CD4-positive, alpha-beta T cell treated with Interleukin-17A for 4 hours (primary cell): Measurements from ENCODE around the gene GBF1.

Experiments used
- DNase-seq: peaks from one replicate; pipeline ENCODE4 v3.0.0-alpha.2; 2020; ENCODE audit warnings: mixed read lengths

Gene GBF1

GRCh38 chr10:102309236-102309635 lies 63.9 kb downstream of the GBF1 start:
- no peak for DNase-seq

DNA sequence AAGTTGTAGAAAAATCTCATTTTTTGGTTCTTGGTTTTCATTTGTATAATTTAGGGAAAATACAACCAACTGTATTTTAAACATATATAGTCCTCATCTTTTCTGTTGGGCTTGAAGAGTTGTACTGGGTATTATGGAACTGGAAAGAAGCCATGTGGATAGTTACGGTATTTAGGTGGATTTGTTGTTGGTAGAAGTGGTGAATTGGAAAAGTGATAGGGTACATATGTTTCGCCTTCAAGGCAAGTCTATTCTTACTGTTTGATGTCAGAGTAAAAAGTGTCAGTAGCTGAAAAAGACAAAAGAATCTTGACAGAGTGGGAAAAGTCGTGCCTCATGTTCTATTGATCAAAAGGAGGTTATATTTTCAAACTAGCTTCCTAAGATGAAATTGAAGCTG lies 64.6 kb downstream of the GBF1 start:
- DNase-seq, result no peak

- no peak for DNase-seq
These were observed 65.2 kb downstream of the GBF1 start for GRCh38 chr10:102310361-102311024.

GRCh38 chr10:102311025-102311420 lies 65.7 kb downstream of the GBF1 start:
- no peak for DNase-seq

DNA sequence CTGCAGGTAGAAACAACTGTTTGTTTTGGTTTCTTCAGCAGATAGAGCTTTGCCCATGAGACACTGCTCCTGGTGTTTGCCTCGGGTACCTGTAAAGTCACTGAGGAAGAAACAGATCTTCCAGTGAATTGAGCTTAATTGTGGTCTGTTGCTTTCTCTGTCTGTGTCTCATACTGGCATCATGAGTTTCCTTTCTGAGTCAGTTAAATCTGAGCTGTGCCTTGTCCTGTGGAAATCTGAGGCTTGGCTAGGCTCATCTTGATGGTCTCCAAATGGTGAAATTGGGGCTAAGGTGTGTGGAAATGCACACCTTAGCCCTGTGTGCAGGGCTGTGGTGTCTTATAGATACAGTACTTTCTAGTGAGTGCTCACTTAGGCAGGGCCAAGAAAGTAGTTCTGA lies 67.4 kb downstream of the GBF1 start:
- DNase-seq, result no peak

GRCh38 chr10:102313221-102313896 lies 68.0 kb downstream of the GBF1 start:
- no peak for DNase-seq

DNA sequence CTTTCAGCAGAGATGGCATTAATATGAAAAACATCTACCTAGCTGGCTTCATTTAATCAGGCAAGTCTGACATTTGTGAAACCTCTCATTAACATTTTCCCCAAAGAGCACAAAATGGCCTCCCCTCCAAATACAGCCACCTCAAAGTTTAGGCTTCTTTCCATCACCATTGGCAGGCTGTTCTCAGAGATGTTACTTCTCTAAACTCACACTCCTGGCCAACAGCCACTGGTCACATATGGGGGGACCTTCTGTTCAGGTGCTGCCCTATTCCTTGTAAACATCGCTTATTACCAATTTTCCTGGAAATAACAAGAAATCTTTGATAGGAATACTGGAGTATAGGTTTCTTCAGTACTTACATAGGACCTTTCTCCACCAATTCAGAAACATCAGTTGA lies 69.5 kb downstream of the GBF1 start:
- no peak for DNase-seq

GRCh38 chr10:102316421-102316820 lies 71.1 kb downstream of the GBF1 start:
- DNase-seq, result no peak

- DNase-seq, result peak; percentile 50
These were observed 77.6 kb downstream of the GBF1 start for GRCh38 chr10:102322914-102323313.

GRCh38 chr10:102324061-102324460 lies 78.7 kb downstream of the GBF1 start:
- DNase-seq, result no peak

DNA sequence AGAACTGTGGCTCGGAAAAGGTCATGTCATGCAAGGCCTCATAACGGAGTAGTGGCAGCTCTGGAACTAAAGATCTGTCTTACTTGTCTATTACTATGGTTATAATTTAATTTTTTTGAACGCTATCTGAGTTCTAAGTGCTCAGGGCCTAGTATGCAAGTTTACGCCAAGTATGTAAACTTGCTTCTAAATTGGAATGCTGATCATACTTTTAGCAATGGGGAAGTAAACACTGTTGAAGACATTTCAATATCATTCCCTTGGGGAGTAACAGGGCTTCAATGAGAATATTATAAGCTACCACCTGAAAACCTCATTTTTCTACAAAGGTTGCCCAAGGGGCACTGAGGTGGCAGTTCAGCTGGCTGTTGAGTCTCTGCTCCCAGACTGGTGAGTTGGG lies 80.7 kb downstream of the GBF1 start:
- no peak for DNase-seq

DNA sequence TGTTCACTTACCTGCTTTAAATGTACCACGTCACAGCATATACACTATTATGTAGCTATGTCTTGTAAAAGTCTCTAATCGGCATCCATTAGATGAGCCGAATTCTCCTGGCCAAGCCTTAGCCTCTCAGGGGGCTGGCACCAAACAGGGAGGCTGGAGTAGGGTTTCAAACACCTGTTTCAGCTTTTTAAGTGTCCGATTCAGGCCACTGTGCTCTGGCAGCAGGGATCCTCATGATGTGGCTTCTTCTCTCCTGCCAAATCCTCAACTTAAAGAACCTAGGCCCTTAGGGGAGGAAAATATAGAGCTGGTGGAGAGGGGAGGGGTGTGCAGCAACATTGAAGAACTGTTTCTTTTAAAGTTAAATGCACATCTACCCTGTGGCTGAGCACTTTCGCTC lies 81.7 kb downstream of the GBF1 start:
- no peak for DNase-seq

GRCh38 chr10:102327641-102328040 lies 82.3 kb downstream of the GBF1 start:
- DNase-seq, result no peak

GRCh38 chr10:102332772-102333171 lies 87.4 kb downstream of the GBF1 start:
- no peak for DNase-seq

DNA sequence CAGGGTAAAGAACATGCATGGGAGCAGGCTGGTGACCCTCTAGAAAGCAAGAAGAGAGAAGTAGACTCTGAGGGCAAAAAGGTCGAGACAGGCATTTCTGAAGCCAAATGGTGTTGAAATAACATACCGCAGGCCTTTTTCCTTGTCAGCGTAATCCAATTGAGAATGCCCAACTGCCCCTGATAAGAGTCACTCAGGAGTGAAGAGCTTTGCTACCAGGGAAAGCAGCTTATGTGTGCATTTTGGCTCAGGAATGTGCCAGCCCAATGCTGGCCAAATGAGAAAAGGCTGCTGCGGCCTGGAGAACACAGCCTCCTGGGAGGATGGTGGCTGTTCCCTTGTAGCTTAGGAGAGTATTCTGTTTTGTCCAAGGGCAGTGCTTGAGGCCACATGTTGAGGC lies 88.8 kb downstream of the GBF1 start:
- DNase-seq, result no peak

GRCh38 chr10:102335184-102335583 lies 89.9 kb downstream of the GBF1 start:
- no peak for DNase-seq

DNA sequence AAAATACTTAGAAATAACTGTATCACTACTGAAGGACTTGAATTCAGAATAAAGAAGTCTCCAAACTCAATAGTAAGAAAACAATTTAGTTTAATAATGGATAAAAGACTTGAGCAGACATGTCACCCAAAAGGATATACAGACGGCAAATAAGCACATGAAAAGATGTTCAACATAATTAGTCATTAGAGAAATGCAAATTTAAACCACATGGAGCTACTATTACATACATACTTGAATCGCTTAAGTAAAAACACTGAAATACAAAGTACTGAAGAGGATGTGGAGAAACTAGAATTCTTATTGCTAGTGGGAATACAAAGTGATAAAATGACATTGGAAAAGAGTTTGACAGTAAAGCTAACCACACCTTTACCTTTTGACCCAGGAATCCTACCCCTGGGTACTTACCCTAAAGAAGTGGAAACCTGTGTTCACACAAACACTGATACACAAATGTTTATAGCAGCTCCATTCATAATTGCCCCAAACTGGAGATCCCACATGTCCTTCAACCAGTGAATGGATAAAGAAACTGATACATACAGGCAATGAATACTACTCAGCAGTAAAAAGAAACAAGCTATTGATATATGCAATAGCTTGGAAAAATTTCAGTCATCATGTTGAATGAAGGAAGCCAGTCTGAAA lies 95.8 kb downstream of the GBF1 start:
- no peak for DNase-seq

- no peak for DNase-seq
These were observed 97.1 kb downstream of the GBF1 start for GRCh38 chr10:102342458-102342857.

- DNase-seq, result no peak
These were observed 97.6 kb downstream of the GBF1 start for GRCh38 chr10:102342958-102343357.

GRCh38 chr10:102344067-102344466 lies 98.7 kb downstream of the GBF1 start:
- DNase-seq, result no peak

GRCh38 chr10:102347236-102347828 lies 102.0 kb downstream of the GBF1 start:
- peak; percentile 8 for DNase-seq

DNA sequence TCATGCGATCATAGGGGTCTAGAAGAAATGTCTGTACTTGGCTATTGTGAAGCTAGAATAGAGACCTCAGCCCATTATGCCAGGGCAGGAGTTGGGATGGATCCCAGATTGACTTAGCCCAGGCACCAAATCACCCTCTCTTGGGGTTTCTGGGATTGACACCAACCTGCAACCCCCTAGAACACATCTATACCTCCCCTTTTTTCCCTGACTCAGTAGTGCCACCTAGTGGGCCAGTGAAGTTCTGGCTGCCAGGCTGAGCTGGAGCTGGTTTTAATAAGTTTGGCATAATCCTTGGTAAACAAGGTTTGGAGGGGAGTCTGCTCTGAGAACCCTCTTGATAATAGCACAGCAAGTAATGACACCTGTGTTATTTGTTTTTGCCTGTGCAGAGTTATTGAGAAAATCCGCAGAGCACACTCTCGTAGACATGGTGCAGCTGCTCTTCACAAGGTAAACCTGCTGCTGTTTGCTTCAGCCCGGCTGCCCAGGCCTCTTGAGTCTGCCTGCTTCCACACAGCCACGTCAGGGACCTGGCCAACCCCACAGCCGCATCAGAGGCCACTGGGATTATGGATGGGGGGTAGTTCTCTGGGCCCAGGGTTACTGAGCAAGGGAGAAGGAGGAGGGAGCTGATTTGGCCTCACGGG lies 106.9 kb downstream of the GBF1 start:
- DNase-seq, result peak; percentile 78

GRCh38 chr10:102354451-102354850 lies 109.1 kb downstream of the GBF1 start:
- DNase-seq, result no peak
